ENCODE measurements around the gene MYOM3.

DNA sequence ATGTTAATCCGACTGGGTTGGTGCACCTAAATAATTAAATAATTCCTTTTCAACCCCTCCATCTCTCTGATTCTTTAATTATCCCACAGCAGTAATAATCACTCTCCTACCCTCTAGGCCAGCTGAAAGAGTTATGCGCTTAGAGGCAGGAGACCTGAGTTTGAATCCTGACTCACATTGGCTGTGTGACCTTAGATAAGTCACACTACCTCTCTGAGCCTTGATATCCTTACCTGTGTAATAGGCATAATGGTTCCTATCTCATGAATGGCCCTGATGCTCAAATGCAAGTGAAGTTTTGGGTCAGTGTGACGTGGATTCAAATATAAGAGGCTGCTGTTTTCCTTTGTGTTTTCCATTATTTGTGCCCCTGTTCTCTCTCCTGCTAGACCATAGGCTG is 8.1 kb downstream of the MYOM3 start:
- TF ChIP-seq POLR2A (IDR thresholded peaks at IDR 0.05) (no peak), POLR2AphosphoS5 (IDR thresholded peaks at IDR 0.05; ENCODE audit: insufficient read depth in 1 of 2, low read depth in 1 of 2) (no peak)
- TF ChIP-seq, protein P1, sequence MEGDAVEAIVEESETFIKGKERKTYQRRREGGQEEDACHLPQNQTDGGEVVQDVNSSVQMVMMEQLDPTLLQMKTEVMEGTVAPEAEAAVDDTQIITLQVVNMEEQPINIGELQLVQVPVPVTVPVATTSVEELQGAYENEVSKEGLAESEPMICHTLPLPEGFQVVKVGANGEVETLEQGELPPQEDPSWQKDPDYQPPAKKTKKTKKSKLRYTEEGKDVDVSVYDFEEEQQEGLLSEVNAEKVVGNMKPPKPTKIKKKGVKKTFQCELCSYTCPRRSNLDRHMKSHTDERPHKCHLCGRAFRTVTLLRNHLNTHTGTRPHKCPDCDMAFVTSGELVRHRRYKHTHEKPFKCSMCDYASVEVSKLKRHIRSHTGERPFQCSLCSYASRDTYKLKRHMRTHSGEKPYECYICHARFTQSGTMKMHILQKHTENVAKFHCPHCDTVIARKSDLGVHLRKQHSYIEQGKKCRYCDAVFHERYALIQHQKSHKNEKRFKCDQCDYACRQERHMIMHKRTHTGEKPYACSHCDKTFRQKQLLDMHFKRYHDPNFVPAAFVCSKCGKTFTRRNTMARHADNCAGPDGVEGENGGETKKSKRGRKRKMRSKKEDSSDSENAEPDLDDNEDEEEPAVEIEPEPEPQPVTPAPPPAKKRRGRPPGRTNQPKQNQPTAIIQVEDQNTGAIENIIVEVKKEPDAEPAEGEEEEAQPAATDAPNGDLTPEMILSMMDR (IDR thresholded peaks at IDR 0.05), result no peak

All from vagina (tissue), 2 donors.